ENCODE measurements around the gene DIPK1B.

The DIPK1B gene

GRCh38 chr9:136739509-136739908, 27.1 kb downstream of the DIPK1B start:
- DNase-seq (ENCODE audit: low read depth): no peak

GRCh38 chr9:136740069-136740468, 27.7 kb downstream of the DIPK1B start:
- no peak for DNase-seq (ENCODE audit: low read depth)

DNA sequence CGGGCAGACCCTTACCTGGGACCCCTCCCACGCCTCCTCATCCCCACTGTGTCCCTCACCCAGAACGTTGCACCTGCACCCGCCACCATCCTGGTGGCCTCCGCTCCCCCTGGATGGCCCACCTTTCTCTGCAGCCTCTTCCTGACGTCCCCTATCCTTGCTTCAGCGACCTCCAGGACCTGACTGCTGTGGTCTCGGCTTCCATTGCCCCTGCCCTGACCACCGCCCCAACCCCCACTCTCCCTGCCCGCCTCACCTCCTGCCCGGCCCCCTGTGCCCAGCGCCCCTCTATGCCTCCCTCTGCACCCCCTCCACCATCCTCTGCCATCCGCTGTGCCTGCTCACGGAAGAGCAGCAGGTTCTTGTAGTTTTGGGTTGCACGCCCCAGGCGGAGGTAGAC, 28.1 kb downstream of the DIPK1B start:
- DNase-seq (ENCODE audit: low read depth): no peak

DNA sequence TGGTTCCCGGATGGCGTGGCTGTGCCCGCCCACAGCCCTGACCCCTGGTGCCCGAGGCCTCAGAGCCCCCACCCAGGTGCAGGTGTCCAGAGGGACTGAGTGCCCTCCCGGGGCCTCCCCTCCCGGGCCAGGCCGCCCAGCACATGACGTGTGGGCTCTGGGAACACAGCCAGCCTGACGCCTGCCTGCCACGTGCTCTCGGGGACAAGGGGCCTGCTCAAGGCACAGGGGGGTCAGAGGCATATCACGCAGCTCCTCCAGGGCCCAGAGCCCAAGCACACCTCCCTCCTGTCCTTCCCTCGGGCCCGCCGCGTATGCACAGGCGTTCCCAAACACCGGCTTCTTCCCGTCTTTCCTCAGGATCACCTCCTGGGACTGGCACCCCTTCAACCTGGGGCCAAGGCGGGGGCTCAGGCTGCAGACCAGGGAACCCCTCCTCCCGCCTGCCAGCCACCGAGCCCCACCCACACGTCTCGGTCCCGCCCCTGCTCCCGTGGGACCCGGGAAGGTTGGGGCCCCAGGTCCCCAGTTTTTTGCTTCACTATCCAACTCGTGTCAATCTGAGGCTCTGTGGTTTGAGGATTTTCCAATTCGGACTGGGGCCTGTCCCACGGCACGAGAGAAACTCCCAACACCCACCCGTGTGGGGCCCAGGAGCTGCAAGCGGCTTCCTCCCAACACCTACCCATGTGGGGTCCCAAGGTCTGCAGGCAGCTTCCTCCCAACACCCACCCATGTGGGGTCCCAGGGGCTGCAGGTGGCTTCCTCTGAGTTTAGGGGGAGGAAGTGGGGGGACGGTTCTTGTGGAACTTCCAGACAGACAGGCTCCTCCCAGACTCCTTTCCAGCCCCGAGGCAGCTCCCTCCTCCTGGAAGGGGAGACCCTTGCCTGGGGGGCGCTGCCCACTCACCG, 28.9 kb downstream of the DIPK1B start:
- no peak for DNase-seq (ENCODE audit: low read depth)

DNA sequence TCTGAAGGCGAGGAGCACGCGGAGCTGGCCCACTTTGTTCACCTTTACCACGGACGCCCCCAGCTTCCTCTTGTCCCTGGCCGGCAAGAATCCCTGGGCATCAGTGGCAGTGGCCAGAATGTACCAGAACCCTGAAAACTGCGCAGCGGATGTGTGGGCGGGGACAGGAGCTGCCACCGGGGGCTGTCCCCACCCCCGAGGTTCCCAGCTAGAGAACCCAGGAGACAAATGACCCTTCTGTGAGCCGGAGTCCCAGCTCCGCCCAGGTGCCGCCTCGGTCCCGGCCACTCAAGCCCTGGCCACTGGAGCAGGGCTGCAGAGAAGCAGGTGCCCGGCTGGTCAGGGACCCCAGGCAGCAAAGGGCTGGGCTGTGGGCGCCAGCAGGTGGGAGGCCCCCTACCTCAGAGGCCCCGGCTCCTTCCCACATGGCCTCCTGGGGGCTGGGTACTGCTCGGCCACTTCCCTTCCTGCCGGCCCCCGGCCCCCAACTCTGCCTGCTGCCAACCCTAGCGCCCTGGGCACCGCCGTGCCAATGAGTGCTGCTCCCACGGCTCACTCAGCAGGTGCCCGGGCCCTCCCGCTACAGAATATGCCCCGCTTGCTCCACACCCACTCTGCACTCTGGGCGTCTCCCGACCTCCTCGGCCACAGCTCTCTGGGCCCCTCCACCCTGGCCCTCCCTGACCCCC, 29.7 kb downstream of the DIPK1B start:
- DNase-seq (ENCODE audit: low read depth): no peak

DNA sequence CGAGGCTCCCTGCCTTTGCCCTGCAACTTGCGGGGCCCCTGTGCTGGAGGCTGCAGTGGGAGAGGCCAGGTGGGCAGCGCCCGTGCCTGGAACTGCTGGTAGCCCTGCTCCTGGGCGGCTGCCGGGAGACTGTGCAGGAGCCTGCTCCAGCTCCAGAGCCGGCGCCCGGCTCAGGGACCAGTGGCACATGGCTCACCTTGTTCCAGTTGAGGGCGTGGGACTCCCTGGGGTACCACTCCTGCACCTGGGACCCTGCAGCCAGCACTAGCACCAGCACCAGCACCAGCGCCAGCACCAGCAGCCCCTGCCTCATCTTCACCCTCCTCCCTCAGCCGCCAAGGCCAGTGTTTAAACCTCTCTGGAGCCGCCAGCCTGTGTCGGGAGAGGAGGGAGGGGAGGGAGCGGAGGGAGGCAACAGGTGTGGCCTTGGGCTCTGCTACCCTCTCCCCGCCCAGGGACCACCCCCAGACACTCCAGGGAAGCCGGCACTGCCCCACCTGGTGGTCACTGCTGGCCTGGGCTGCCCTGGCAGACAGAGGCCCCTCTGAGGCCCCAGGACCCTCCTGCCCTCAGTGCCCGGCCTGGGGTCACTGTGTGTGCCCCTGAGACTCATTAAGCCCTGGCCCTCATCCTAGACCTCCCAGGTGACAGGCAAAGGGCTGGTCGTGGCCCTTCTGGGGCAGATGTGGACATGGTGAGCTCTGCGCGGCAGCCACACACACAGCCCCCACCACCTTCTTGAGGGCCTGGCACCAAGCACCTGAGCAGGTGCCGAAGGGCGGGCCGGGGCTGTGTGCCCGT, 30.4 kb downstream of the DIPK1B start, which contains the start of gene LCN10:
TSS of gene LCN10 (minus strand) at position 350 of the 801 bp plus-strand sequence. CDS start at position 313, 37 bp downstream.
- no peak for DNase-seq (ENCODE audit: low read depth)

GRCh38 chr9:136743639-136744211, 31.4 kb downstream of the DIPK1B start:
- no peak for DNase-seq (ENCODE audit: low read depth)

DNA sequence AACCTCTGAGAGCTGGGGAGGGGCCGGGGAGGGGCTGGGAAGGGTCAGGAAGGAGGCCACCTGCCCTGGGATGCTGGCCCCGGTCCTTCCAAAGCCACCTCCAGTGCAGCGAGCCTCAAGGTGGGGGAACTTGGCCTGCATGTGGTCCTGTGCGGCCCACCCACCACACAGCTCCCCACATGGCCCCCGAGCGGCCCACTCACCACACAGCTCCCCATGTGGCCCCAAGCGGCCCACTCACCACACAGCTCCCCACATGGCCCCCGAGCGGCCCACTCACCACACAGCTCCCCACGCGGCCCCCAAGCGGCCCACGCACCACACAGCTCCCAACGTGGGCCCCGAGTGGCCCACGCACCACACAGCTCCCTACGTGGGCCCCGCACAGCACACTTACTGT, 32.4 kb downstream of the DIPK1B start:
- no peak for DNase-seq (ENCODE audit: low read depth)

DNA sequence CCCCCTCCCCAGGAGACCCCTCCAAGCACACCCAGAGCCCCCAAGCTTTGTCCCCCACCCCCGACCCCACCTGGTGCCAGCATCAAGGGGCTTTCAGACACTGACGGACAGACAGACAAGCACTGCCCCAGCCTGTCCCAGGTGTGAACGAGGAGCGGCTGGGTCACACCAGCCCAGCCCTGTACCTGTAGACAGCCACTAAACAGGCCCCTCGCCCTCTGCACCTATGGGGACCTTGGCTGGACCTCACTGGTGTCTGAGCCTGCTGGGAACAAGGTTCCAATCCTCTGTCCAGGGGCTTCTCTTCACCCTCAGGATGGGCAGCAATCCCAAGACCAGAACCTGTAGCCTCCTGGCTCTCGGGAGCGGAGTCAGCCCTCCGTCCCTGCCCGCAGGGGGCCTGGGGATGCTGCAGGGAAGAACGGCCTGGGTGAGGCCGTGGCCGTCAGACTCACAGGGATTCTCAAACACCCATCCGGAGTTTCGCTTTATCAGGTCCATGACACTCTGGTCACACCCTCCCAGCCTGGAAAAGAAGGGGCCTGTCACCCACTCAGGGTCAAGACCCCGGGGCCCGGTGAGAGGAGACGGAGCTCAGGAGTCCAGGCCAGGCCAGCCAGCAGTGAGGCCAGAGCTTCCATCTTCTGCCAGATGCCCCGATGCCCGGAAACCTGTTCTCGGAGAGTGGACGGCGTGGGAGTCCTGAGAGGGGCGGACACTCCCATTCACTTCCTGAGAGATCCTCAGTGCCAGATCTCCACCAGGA, 33.2 kb downstream of the DIPK1B start:
- DNase-seq (ENCODE audit: low read depth): no peak

GRCh38 chr9:136746155-136746490, 33.8 kb downstream of the DIPK1B start:
- no peak for DNase-seq (ENCODE audit: low read depth)

GRCh38 chr9:136746621-136747020, 34.2 kb downstream of the DIPK1B start:
- no peak for DNase-seq (ENCODE audit: low read depth)

DNA sequence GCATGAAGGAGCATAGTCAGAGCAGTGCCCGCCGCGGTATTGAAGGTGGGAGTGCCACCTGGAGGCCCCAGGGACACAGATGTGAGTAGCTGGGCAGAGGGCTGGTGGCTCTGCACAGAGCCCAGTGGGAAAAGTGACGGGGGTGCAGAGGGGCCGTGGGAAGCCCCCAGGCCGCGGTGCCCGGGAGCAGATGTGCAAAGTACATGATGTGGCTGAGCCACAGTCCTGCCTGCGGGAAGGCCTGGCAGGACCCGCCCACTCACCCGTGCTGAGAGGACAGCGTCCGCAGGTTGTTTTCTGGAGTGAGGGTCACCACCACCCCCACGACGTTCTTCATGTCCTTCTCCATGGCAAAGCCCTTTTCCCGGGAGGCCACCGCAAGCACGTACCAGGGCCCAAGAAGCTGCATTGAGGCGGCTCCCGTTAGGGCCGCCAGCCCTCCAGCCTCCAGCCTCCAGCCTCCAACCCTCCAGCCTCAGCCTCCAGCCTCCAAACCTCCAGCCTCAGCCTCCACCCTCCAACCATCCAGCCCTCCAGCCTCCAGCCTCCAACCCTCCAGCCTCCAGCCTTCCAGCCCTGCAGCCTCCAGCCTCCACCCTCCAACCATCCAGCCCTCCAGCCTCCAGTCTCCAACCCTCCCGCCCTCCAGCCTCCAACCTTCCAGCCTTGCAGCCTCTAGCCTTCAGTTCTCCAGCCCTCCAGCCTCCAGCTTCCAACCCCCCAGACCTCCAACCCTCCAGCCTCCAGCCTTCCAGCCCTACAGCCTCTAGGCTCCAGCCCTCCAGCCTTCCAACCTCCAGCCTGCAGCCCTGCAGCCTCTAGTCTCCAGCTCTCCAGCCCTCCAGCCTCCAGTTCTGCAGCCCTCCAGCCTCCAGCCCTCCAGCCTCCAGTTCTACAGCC, 35.0 kb downstream of the DIPK1B start:
- no peak for DNase-seq (ENCODE audit: low read depth)

GRCh38 chr9:136748201-136748600, 35.8 kb downstream of the DIPK1B start, which contains the start of gene LCN6:
LCN6 (minus strand) TSS chr9:136748525; CDS start chr9:136748483, 42 bp downstream.
- DNase-seq (ENCODE audit: low read depth): no peak

GRCh38 chr9:136748666-136749611, 36.6 kb downstream of the DIPK1B start:
- DNase-seq (ENCODE audit: low read depth): no peak

- DNase-seq (ENCODE audit: low read depth): peak; percentile 59
Observed at GRCh38 chr9:136750526-136750925, 38.2 kb downstream of the DIPK1B start.

DNA sequence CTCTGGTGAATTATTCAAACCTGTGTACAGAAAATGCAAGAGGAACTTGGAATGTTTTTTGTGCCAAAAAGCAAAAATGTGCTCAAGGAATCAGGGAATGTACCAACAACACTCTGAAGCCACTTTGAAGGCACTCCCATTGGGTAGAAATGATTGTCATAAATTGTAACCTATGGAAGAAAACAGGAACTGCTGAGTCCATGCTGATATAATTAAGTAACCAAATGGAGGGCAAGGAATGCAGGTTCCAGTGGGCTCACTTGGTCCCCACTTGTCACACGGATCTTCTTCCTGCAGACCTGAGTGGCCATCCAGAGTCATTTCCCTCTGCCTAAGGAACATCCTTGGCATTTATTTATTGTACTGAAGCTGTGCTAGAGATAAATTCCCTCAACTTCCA, 38.9 kb downstream of the DIPK1B start:
- DNase-seq (ENCODE audit: low read depth): no peak

DNA sequence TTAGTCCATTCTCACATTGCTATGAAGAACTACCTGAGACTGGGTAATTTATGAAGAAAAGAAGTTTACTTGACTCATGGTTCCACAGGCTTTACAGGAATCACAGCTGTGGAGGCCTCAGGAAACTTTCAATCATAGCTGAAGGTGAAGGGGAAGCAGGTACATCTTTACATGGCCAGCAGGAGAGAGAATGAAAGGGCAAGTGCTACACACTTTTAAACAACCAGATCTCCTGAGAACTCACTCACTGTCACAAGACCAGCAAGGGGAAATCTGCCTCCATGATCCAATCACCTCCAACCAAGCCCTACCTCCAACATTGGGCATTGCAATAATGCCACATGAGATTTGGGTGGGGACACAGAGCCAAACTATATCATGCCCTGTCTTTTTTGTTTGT, 39.4 kb downstream of the DIPK1B start:
- DNase-seq (ENCODE audit: low read depth): no peak

DNA sequence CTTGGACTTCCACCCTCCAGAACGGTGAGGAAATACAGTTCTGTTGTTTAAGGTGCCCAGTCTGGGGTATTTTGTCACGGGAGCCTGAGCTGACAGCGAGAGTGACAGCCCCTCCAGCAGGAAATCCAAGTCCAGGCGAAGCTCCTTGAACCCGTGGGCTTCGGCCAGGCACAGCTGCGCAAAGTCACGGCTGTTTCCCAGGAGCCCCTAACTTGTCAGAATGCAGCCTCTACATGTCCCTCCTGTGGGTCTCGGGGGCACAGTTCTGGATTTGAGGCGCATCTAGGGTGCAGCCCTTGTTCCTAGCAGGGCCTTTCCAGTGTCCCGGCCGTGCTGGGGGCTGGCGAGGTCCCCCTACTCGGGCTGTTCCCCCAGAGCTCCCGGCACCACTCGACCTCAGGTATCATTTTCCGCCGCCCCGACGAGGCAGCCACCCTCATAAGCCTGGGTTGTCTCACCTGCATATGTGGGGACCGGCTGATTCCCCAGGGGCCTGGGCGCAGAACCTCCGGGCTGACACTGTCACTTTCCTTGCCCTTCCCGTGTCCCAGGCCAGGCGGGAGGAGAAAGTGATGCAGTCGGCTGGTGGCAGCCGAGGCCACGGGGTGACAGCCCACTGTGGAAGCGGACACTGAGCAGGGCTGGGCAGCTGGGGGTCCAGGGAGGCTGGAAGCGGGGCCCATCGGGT, 41.1 kb downstream of the DIPK1B start:
- DNase-seq (ENCODE audit: low read depth): no peak

All from ELR (cell line).